Left ventricle myocardium inferior (tissue), 1 donor: ENCODE results near the gene WNT3A. TPM values are rescaled to one million over a fixed set of nuclear protein-coding genes. Genes with fewer than 3 reads are reported as not detected.

ENCODE experiments used
- DNase-seq: peaks from one replicate; pipeline ENCODE4 v3.0.0-alpha.2; 2020
- H3K27ac ChIP-seq: fragments of 200-600 bp; replicated peaks from 2 replicates; pipeline ENCODE4 v1.8.0; 2021
- H3K27me3 ChIP-seq: fragments of 200-600 bp; 2 replicates; pipeline ENCODE4 v1.8.0; 2021; ENCODE audit warnings: low read depth
- H3K36me3 ChIP-seq: fragments of 200-600 bp; 2 replicates; pipeline ENCODE4 v1.8.0; 2021
- H3K4me1 ChIP-seq: fragments of 200-600 bp; 2 replicates; pipeline ENCODE4 v1.8.0; 2021
- H3K4me3 ChIP-seq: fragments of 200-600 bp; 2 replicates; pipeline ENCODE4 v1.8.0; 2021; ENCODE audit warnings: mild to moderate bottlenecking, moderate library complexity
- H3K9me3 ChIP-seq: fragments of 200-600 bp; replicated peaks from 2 replicates; pipeline ENCODE4 v1.8.0; 2021
- intact Hi-C: fragments of 100-400 bp; cut with micrococcal nuclease; formaldehyde crosslinking; loops from one replicate; pipeline ENCODE4 v1.11.0; 2022
- total RNA-seq: library from RNA; stranded (reverse); fragmentation: NEBNext Ultra II Directional; extraction: Animal tissue kit (Norgen Biotek cat#: 25700); gene quantifications from one replicate; pipeline ENCODE4 v1.2.1, GENCODE V29; 2021
- TF ChIP-seq, protein P1 (sequence below): fragments of 200-600 bp; IDR thresholded peaks from 2 replicates; pipeline ENCODE4 v1.8.0; 2021; ENCODE audit warnings: antibody characterized with exemption, mild to moderate bottlenecking, borderline replicate concordance
- donor health status: DM: no; HTN: yes; CAD: no; lungs with severe emphysema.

The WNT3A gene
- total RNA-seq, 1 donor from 2014 or later = not detected

GRCh38 chr1:228044961-228045360 is 38.2 kb downstream of the WNT3A start:
- Histone ChIP-seq H3K27ac (no peak overlapping the region), H3K9me3 (no peaks in the 10 kb centered on the region), H3K4me1 (no peaks in the 10 kb centered on the region), H3K36me3 (no peaks in the 10 kb centered on the region), H3K27me3 (peaks cover 53% of the 10 kb centered on the region), H3K4me3 (no peak overlapping the region)
- no peak for DNase-seq
- TF ChIP-seq, protein P1, sequence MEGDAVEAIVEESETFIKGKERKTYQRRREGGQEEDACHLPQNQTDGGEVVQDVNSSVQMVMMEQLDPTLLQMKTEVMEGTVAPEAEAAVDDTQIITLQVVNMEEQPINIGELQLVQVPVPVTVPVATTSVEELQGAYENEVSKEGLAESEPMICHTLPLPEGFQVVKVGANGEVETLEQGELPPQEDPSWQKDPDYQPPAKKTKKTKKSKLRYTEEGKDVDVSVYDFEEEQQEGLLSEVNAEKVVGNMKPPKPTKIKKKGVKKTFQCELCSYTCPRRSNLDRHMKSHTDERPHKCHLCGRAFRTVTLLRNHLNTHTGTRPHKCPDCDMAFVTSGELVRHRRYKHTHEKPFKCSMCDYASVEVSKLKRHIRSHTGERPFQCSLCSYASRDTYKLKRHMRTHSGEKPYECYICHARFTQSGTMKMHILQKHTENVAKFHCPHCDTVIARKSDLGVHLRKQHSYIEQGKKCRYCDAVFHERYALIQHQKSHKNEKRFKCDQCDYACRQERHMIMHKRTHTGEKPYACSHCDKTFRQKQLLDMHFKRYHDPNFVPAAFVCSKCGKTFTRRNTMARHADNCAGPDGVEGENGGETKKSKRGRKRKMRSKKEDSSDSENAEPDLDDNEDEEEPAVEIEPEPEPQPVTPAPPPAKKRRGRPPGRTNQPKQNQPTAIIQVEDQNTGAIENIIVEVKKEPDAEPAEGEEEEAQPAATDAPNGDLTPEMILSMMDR = no peak
- intact Hi-C loops = no loop called here

DNA sequence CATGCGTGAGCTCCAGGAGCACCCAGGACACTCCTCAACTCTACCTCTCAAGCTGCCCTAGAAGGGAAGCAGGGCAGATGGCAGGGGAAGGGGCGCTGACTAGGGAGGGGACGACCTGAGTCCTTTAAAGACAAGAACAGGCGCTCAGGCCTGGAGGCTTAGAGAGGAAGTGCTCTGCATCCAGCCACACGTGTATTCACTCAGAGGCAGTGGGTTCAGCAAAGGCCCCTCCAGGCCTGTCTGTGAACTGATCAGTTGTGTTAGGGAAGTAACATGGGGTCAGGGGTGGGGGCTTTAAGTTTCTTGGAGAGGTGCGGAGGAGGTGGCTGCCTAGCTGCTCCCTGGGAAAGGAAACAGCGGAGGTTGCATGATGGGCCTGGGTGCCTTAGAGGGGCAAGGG is 38.6 kb downstream of the WNT3A start:
- Histone ChIP-seq H3K4me3 (no peak overlapping the region), H3K27ac (no peak overlapping the region), H3K27me3 (peaks cover 53% of the 10 kb centered on the region), H3K9me3 (no peaks in the 10 kb centered on the region), H3K36me3 (no peaks in the 10 kb centered on the region), H3K4me1 (no peaks in the 10 kb centered on the region)
- intact Hi-C loops = no loop called here
- TF ChIP-seq, protein P1 = no peak
- no peak for DNase-seq

- intact Hi-C loops = no loop called here
Observed at GRCh38 chr1:228045871-228046270, 39.1 kb downstream of the WNT3A start.

DNA sequence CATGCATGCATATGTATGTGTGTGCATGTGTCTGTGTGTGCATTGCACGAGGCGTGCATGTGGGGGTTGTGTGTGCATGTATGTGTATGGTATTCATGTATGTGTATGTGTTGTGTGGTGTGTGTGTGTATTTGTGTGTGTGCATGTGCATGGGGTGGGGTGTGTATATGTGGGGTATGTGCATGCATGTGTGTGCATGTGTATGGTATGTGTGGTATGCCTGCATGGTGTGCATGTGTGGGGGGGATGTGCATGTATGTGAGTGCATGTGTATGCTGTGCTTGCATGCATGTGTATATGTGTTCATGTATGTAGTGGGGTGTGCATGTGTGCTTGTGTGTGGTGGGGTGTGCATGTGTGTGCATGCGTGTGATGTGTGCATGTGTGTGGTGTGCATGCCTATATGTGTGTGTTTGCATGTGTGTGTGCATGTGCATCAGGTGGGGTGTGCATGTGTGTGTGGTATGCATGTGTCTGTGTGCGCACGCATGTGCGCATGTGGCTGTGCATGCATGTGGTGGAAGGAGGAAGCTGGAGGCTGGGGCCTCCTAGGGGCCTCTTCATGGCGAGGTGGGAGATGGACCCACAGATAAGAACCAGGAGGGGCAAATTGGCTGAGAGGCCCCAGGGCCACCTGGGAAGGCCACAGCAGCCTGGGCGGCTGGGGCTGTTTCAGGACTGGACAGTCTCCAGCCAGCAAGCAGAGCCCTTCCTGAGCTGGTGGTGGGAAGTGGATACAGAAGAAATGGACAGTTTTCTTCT is 39.8 kb downstream of the WNT3A start:
- H3K27ac ChIP-seq = no peak overlapping the region
- no peaks in the 10 kb centered on the region for H3K36me3 ChIP-seq
- no peaks in the 10 kb centered on the region for H3K9me3 ChIP-seq
- TF ChIP-seq, protein P1 = no peak
- DNase-seq = no peak
- peaks cover 54% of the 10 kb centered on the region for H3K27me3 ChIP-seq
- no peaks in the 10 kb centered on the region for H3K4me1 ChIP-seq
- intact Hi-C loops = no loop called here
- no peak overlapping the region for H3K4me3 ChIP-seq

More at GRCh38 chr1:228045871-228046270, 39.1 kb downstream of the WNT3A start:
- no peaks in the 10 kb centered on the region for H3K4me1 ChIP-seq
- H3K27me3 ChIP-seq = peaks cover 54% of the 10 kb centered on the region
- TF ChIP-seq, protein P1 = no peak
- H3K27ac ChIP-seq = no peak overlapping the region
- H3K9me3 ChIP-seq = no peaks in the 10 kb centered on the region
- H3K4me3 ChIP-seq = no peak overlapping the region
- H3K36me3 ChIP-seq = no peaks in the 10 kb centered on the region
- DNase-seq = no peak

GRCh38 chr1:228047183-228047466 is 40.3 kb downstream of the WNT3A start:
- Histone ChIP-seq H3K36me3 (no peaks in the 10 kb centered on the region), H3K9me3 (no peaks in the 10 kb centered on the region), H3K4me1 (no peaks in the 10 kb centered on the region), H3K27ac (no peak overlapping the region), H3K27me3 (peaks cover 54% of the 10 kb centered on the region), H3K4me3 (no peak overlapping the region)
- no peak for DNase-seq
- intact Hi-C loops = no loop called here
- TF ChIP-seq, protein P1 = no peak
